ENCODE measurements around the gene FAP.

DNA sequence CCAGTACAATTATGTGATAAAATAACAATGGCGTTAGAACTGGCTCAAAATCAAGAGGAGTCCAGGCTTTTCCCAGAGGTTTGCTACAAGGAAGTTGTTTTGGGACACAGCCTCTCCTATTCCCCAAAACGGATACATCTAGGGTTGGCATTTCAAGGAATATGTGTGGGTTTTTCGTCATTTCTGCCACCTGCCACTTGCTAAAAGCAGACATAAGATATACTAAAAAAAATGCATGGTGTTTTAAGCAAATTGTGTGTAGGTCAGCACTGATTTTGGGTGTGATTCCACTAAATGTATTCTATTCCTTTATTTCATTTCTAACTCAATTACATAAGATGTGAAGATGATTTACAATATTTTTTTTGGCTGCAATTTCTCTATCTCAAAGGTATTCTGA, 54.8 kb downstream of the FAP start:
- no peak for TF ChIP-seq GABPA (IDR thresholded peaks at IDR 0.05; ENCODE audit: low read depth)
- TF ChIP-seq, protein P1, sequence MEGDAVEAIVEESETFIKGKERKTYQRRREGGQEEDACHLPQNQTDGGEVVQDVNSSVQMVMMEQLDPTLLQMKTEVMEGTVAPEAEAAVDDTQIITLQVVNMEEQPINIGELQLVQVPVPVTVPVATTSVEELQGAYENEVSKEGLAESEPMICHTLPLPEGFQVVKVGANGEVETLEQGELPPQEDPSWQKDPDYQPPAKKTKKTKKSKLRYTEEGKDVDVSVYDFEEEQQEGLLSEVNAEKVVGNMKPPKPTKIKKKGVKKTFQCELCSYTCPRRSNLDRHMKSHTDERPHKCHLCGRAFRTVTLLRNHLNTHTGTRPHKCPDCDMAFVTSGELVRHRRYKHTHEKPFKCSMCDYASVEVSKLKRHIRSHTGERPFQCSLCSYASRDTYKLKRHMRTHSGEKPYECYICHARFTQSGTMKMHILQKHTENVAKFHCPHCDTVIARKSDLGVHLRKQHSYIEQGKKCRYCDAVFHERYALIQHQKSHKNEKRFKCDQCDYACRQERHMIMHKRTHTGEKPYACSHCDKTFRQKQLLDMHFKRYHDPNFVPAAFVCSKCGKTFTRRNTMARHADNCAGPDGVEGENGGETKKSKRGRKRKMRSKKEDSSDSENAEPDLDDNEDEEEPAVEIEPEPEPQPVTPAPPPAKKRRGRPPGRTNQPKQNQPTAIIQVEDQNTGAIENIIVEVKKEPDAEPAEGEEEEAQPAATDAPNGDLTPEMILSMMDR (IDR thresholded peaks at IDR 0.05; ENCODE audit: insufficient read depth, low read length), result no peak

Data from HL-60 (cell line).